HG03139 (cell line): ENCODE measurements around the gene LMO7.
A peak's percentile ranks its signal among the peaks of the same experiment; 100 is the strongest.
"Not testable (repeated sequence)": the region's sequence is repeated elsewhere in the genome, so short reads cannot be mapped to it uniquely, and the experiment has no call there.

Experiments used
- ATAC-seq: cut with Tn5 transposase; IDR thresholded peaks from one replicate; pipeline ENCODE4 v1.9.1; 2021; ENCODE audit not compliant: unreplicated experiment

Gene LMO7

DNA sequence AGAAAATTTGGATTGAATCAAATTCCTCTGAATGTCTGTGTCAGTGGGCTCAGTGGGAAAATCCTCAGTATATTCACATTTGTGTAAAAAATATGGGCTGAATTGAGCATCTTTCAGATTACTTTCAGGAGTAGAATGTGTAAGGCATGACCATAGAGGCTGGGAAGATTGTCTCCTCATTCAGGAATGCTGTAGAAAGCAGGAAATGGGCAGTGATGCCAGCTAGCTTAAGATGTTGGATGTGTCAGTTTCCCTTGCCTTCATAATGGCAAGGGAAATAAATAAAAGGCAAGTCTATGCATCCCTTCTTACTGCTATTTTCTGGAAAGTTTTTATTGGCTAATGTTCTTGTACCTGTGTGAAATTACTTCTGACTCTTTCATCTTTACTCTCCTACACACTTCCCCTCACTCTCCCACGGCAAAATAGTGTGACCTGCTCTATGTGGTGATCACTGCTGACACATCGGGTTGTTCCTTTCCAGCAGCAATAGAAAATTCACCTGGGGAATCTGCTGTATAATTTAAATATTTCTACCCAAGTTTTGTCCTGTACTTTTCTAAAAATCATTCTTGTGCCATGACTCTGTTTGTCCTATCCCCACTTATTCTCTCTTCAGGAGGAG lies 103.2 kb downstream of the LMO7 start:
- ATAC-seq, result no peak

DNA sequence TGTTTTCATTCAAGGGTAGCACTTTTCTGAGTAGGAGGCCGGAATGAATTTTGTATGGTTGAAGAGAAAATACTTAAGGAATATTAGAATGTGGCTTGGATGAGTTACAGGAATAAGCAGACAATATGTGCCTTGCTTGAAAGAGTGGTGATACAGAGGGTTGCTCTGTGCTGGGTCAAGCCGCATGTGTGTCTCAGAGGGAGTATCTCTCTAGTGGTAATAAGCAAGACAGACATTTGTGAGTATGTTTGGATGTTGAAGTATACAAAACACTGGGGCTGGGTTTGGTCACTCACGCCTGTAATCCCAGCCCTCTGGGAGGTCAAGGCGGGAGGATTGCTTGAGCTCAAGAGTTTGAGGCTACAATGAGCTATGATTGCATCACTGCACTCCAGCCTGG lies 103.9 kb downstream of the LMO7 start:
- ATAC-seq, result no peak

DNA sequence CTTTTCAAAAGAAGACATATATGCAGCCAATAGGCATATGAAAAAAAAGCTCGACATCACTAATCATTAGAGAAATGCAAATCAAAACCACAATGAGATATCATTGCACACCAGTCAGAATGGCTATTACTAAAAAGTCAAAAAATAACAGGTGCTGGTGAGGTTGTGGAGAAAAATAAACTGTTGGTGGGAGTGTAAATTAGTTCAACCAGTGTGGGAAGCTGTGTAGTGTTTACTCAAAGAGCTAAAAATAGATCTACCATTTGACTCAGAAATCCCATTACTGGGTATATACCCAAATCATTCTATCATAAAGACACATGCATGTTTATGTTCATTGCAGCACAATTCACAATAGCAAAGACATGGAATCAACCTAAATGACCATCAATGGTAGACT lies 106.9 kb downstream of the LMO7 start:
- ATAC-seq, result not testable (repeated sequence)

DNA sequence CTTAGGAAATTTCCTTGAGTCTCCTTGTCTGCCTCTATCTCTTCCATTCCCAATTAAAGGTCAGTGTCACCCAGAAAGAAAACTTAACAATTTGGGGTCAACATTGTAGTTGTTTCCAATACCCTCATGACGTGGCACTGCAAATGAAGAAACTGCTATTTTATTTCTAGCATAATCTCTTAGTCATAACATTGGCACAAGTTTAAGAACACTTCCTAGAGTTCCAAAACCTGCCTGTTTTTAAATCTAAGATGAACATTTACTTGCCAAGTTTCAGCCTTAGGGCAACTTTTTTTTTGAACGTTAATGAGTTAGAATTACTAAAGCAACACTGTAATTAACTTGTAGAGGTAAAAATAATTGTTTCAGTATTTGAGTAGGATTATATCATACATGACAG lies 108.0 kb downstream of the LMO7 start:
- ATAC-seq, result no peak

DNA sequence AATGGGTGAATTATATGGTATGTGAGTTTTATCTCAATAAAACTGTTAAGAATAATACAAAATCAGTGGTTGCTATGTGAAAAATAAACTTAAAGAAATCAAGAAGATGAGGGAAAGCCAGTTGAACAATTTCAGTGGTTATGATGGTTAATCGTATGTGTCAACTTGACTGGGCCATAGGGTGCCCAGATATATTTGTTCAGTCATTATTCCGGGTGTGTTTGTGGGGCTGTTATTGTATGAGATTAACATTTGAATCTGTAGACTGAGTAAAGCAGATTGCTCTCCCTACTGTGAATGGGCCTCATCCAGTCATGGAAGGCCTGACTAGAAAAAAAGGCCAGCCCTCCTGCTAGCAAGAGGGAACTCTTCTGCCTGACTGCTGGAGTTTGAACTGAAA lies 109.3 kb downstream of the LMO7 start:
- ATAC-seq, result no peak

DNA sequence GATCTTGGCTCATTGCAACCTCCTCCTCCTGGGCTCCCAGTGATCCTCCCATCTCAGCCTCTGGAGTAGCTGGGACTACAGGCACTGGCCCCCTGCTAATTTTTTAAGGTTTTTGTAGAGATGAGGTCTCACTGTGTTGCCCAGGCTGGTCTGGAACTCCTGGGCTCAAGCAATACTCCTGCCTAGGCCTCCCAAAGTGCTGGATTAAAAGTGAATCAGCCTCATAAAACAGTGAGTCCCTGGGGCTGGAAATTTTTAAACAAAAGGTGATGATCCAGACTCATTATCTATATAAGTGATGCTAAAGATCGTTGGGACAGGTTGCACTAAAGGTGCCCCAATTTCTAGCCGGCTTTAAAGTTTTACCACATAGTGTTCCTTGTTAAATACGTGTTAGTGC lies 112.7 kb downstream of the LMO7 start:
- no peak for ATAC-seq

DNA sequence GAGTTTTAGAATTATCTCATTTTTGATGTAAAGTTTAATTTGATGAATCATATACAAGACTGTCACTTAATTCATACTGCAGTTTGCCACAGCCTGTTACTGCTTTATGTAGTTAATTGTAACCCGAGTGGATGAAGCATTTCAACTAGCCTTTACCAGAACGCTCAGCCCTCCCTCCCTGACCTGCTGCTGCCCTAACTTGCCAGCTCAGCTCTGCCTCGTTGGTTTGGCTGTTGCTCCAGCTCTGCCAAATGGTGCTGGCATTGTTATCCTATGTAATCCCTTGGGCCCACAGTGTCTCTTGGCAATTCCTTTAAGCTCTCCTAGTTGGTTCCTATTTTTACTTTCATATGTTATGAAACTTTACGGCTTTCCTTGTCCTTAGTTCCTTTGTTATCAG lies 113.3 kb downstream of the LMO7 start:
- ATAC-seq, result no peak

DNA sequence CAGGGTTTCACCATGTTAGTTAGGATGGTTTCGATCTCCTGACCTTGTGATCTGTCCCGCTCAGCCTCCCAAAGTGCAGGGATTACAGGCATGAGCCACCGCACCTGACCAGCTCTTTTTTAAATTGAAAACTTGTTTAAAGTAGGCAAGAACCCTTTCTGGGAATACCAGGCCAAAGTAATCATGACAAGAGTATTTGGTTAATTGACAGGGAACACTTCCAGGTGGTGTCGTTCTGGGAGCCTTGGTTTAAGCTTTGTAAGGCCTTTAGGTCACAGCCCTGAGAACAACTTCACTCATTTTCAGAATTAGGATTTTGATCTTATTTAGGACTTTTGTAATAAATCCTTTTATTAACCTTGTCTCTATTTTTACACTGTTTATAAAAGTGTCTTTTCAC lies 115.2 kb downstream of the LMO7 start:
- no peak for ATAC-seq

DNA sequence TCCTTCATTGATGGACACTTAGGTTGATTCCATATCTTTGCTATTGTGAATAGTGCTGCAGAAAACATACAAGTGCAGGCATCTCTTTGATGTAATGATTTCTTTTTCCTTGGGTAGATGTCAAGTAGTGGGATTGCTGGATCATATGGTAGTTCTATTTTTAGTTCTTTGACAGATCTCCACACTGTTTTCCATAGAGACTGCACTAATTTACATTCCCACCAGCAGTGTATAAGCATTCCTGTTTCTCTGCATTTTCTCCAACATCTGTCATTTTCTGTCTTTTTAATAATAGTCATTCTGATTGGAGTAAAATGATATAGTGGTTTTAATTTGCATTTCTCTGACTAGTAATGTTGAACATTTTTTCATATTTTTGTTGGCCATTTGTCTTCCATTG lies 116.7 kb downstream of the LMO7 start:
- no peak for ATAC-seq

DNA sequence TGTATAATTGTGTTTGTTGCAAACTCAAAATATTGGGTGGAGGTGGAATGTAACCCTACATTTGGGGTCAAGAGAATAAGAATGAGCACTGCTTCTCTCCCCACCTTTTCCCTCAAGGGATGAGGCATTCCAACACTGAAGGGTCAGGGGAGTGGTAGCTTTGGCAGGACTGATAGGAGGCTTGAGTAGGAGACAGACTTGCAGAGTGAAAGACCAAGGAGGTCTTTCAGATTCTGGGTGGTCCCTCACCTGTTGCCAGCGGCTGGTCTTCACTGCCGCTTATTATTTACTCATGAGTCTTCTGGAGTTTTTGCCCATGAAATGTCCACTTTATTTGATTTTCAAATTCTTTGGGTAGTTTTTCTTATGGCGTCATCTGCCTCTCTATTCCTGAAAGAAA lies 118.8 kb downstream of the LMO7 start:
- no peak for ATAC-seq

DNA sequence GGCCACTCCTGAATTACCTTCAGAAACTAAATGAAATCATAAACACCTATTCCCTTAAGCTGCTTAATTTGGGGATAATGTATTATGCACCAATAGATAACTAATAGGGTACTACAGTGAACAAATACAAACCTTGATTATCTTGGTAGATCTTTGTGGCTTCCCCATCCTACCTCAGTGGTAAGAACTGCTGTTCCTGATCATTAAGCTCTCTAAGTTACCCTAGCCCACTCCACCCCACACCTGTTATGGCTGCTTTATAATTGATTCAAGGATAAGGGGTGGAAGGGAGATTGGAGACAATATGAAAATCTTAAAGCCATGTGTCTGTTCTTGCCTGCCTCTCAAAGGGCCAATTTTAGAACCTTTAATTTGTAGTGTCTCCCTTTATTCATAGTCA lies 121.2 kb downstream of the LMO7 start:
- no peak for ATAC-seq

DNA sequence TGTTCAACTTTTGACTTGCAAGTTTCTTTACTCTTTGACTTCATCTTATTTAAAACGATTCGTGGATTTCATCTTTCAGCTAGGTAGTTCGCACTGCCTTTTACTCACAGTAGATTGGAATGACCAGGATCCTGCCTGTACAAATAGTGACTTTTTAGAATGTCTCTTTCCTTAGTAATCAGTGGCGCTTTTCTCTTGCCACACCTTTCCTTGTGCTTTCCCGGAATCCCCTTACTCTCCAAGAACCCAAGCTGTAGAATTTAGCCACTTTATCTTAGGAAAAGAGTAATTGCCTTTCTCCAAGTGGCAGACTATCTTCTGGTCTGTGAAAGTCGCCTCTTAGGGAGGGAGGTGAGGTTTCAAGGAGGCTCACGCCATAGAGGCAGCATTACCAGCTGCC lies 123.4 kb downstream of the LMO7 start:
- no peak for ATAC-seq

DNA sequence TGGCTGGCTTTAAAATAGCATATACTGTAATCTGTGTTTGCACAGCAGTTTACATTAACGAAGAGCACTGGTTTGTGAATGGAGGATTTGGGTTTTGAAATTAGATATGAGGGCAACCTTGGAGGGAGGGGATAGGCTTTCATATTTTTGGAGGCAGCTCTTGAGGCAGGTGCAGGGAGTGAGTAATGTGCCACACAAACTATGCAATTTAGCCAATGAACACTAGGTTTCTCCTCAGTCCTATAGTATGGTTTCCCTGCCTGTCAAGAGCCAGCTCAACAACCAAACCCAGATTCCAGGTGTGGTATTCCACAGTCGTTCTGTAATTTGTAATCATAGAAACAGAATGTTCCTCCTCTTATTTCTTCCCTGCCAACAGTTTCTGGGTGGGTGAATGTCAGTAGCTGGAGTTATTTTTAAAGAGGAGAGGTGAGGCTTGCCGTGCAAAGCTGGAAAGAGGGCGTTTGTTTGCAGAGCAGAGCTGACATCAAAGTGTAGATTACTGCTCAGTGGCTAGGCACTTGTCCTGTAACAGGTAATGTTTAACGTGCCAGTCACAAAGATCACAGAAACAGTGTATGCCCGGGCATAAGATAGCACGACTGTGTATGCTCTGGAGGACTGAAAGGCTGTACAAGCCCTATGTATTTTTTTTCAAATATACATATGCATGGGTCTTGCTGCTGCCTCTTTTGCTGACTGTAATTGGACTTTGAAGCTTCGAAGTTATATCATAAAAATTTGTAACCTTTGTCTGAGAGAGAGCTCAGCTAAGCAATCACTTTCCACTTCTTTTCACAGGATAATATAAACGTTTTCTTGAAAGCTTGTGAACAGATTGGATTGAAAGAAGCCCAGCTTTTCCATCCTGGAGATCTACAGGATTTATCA lies 124.2 kb downstream of the LMO7 start:
- peak; percentile 37 for ATAC-seq

DNA sequence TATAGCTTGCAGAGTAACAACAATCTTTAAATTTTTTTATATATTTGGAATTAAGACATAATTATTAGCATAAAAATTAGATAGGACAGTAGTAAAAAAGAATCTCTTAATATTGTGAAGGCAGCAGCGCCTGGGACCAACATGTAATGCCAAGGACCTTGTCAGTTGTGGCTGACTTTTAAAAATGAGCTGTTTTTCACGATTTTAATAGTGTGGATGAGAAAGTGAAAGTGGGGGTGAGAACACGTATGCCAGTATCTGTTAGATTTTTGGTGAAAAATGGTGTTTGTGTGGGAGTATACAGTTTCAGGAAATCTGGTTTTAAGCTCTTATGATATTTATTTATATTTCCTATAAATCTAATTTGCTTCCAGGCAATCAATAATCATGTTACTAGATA lies 125.2 kb downstream of the LMO7 start:
- ATAC-seq, result peak; percentile 26

DNA sequence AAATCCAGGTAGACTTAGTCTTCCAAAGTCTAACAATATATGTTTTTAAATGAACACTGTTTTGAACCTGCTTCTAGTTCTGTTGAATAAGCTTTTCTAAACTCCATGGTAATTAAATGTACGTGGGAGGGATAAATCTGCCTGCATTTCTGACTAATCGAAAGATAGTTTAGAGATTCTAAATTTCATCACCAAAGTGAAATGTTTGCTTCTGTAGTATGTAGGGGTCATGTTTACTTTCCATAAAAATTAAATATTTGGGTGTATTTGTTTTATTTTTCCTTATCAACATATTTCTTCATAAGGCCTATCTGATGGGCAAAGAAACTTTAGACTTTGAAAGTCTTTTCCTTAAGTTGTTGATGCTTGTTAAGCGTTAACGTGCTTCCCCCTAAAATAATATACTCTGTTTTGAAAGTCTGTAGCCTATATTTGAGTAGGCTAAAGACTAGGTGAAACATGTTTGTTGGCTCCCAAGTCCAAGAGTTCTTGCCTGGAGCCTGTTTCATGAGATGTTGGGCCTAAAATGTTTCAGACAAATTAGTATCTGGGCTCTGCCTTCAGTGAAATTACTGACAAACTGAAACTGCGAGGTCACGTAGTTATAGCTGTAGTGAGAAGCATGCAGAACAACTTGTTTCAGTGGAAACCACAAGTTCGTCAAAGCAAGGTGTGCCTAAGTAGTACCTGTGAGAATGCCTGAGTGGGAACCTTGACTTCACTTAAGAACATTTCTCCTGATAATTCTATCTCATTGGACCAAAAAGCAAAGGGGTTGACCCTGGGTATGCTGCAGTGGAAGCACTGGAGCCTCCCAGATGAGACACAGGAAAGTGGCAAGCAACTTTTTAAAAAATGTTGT lies 126.2 kb downstream of the LMO7 start:
- ATAC-seq, result peak; percentile 90

DNA sequence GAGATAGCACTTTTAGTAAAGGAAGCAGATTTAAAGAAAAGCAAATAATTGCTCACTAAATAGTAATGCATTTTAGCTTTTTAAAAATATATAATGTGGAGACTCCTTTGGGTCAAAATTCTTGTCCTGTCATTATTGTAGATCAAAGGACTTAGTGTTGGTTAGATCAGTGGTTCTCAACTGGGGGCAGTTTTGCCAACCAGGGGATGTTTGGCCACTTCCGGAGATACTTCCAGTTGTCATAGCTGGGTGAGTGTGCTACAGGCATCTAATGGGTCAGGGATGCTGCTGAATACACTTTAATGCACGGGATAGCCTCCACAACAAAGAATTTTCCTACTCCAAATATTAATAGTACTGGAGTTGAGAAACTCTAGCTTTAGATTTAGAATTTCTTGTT lies 126.8 kb downstream of the LMO7 start:
- ATAC-seq, result no peak

DNA sequence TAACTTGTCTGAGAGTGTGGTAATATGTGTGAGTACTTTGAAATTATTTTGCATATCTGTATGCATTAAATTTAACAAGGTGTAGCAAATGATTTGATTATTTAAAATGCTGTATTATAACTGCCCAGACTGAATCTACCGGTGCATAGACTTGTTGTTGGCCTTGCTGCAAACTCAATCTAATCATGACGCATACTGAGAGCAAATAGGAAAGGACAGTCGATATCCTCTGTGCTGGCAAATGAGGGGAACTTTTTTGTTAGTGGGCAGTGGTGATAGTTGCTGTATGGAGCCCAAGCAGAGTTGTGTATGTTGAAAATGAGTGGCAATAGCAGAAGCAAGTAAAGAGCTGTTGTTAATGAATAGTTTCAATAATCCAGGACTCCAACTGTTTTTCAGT lies 127.4 kb downstream of the LMO7 start:
- no peak for ATAC-seq

DNA sequence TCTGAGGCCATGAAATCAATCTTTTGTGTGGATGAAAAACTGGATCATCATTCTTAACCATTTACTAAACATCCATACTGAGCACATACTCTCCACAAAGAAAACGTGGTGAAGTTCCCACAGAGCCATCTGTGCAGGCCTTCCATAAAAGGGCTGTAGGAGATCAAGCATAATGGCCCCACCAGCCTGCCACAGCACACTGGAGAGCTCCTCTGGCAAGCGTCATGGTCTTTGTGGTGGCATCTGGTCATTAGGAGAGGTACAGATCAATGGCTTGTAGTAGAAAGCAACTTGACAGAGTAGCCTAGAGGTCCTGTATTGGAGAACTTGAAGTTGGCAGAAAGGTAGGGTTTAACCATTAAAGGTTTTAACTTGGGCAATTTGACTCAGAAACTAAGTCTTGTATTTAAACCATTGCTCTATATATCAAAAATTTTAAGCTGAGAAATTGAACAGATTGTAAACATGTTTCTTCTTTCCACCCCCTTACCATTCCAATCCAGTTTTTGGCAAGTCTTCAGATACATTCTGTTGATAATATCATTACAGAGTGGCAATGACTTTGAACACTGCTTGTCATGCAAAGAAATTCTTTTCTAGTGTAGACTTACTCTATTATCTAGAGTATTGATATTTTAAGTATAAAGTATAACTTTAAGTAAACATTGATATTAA lies 128.3 kb downstream of the LMO7 start:
- no peak for ATAC-seq

DNA sequence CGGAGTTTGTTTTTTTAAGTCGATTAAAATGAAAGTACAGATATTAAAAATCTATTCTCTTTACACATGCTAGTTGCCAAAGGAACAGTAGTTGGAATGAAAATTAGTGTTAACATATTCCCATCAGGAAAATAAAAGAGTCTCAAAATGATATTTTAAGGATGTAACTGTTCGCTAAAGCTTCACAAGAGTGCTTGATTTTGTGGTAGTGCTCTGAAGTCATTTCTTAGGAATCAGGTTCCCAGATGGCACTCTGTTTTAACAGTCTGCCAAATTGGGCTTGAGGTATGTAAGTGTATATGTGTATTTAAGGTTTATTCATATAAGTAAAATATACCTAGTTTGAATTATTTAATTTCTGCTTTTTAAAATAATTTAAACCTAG lies 128.8 kb downstream of the LMO7 start:
- no peak for ATAC-seq

DNA sequence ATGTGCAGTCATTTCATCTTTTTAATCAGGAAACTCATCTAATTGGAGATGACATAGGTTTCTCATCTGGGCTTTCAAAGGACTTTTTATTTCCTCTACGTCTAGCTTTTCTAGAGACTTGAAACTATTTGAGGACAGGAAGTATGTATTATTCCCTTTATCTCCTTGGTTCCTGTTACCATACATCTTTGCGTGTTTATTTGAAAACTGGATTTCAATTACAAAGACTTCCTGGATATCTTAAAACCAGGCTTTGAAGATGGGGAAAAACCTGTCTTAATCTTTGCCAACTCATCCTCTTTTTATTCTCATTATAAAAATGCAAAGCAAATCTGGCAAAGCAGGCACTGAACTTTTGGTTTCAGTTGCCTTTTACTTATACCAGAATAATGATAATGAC lies 130.5 kb downstream of the LMO7 start:
- ATAC-seq, result no peak
